ENCODE data around the gene OR4M1.
"Not testable (repeated sequence)": the region's sequence is repeated elsewhere in the genome, so short reads cannot be mapped to it uniquely, and the experiment has no call there.

- TF ChIP-seq, protein P1, sequence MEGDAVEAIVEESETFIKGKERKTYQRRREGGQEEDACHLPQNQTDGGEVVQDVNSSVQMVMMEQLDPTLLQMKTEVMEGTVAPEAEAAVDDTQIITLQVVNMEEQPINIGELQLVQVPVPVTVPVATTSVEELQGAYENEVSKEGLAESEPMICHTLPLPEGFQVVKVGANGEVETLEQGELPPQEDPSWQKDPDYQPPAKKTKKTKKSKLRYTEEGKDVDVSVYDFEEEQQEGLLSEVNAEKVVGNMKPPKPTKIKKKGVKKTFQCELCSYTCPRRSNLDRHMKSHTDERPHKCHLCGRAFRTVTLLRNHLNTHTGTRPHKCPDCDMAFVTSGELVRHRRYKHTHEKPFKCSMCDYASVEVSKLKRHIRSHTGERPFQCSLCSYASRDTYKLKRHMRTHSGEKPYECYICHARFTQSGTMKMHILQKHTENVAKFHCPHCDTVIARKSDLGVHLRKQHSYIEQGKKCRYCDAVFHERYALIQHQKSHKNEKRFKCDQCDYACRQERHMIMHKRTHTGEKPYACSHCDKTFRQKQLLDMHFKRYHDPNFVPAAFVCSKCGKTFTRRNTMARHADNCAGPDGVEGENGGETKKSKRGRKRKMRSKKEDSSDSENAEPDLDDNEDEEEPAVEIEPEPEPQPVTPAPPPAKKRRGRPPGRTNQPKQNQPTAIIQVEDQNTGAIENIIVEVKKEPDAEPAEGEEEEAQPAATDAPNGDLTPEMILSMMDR (IDR thresholded peaks at IDR 0.05): not testable (repeated sequence)
- not testable (repeated sequence) for TF ChIP-seq POLR2A (IDR thresholded peaks at IDR 0.05)
Measured at GRCh38 chr14:19796520-19797108, 23.3 kb downstream of the OR4M1 start.
